Uterus (tissue), 4 donors: Measurements from ENCODE around the gene STK39. TPM values are rescaled to one million over a fixed set of nuclear protein-coding genes. Genes with fewer than 3 reads are reported as not detected.

Source experiments
- DNase-seq, 2 donors: peaks; one replicate each; pipeline ENCODE4 v3.0.0-alpha.2; 2019 to 2020
- H3K27ac ChIP-seq, 2 donors: fragments of 200-600 bp; sonication (generic); 1 replicate in 1 of 2; 2 replicates in 1 of 2; pipeline ENCODE4 v1.5.1; 2016 to 2018
- H3K27me3 ChIP-seq, 2 donors: fragments of 200-600 bp; sonication (generic); one replicate each; pipeline ENCODE4 v1.5.1; 2018 to 2019; ENCODE audit warnings: control low read depth in 1 of 2
- H3K36me3 ChIP-seq, 2 donors: fragments of 200-600 bp; sonication (generic); one replicate each; pipeline ENCODE4 v1.5.1; 2019; ENCODE audit warnings: control low read depth in 1 of 2
- H3K4me1 ChIP-seq, 2 donors: fragments of 200-600 bp; sonication (generic); one replicate each; pipeline ENCODE4 v1.5.1; 2018 to 2019; ENCODE audit warnings: control low read depth in 1 of 2
- H3K4me3 ChIP-seq, 2 donors: fragments of 200-600 bp; sonication (generic); 1 replicate in 1 of 2; 2 replicates in 1 of 2; pipeline ENCODE4 v1.5.1; 2018 to 2019; ENCODE audit warnings: mild to moderate bottlenecking in 1 of 2
- H3K9me3 ChIP-seq, 2 donors: fragments of 200-600 bp; sonication (generic); one replicate each; pipeline ENCODE4 v1.5.1; 2019; ENCODE audit warnings: control low read depth in 1 of 2
- CTCF ChIP-seq, 4 experiments: fragments of 200-600 bp in 2 of 4; fragments of 450-650 bp in 2 of 4; sonication (generic) in 2 of 4; IDR thresholded peaks; one replicate each; pipeline ENCODE4 v1.5.1; 2016 to 2019; ENCODE audit warnings: antibody characterized with exemption in 4 of 4, mild to moderate bottlenecking in 2 of 4, moderate library complexity in 1 of 4
- POLR2A ChIP-seq, 2 donors: fragments of 450-650 bp; IDR thresholded peaks; one replicate each; pipeline ENCODE4 v1.6.1; 2016; ENCODE audit warnings: antibody characterized with exemption in 2 of 2, mild to moderate bottlenecking in 1 of 2, moderate library complexity in 1 of 2
- intact Hi-C: fragments of 100-400 bp; cut with DNase I; formaldehyde crosslinking; loops from one replicate; pipeline ENCODE4 v1.15.1; 2023; ENCODE audit warnings: low total_unique reads
- total RNA-seq, 4 donors: library from RNA; depleted of rRNA in 3 of 4; stranded (reverse); fragments of >200 nt in 3 of 4; gene quantifications; one replicate each; pipeline versions ENCODE4 v1.1.0 to v1.2.4, GENCODE V29; 2014 to 2023
- donor health status: DM: yes; HTN: yes; CAD: no.

Gene STK39
- total RNA-seq, 4 donors from 2014 or later: 5.0 to 23.6 (median 9.8) TPM

DNA sequence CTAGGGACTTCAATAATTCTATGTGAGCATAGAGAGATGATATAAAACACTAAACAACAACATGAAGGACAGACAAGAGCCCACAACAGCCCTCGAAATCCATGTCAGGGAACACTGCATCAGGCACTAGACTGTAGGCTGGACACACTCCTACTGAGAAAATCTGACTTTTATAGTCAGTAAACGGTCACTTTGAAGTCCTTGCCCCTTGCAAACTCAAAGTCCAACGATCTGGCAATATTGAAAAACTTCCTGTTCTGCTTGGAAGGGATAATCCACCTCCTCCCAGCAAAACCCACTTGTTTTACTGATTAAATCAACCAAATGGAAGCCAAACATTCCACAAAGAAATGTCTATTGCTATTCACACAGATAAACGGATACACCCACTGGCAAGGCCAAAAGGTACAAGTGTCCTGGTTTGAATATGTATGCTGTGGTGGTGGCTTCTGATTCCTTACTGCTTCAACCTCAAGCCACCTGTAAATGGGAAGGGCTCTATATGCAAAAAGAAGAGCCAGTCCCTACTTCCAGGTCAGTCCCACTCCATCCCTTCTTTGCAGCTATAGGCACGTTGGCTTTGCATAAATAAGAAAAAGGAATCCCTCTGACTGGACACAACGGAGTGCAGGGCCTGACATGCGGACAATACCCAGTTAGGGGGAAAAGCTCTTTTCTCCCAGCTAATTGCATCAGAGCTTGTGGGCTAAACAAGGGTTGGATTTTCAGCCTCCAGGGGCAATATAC is 56.6 kb downstream of the STK39 start:
- no peaks in the 10 kb centered on the region for H3K27me3 ChIP-seq
- TF ChIP-seq POLR2A (IDR thresholded peaks at IDR 0.05) (no peak), CTCF (IDR thresholded peaks at IDR 0.05) (no peak)
- DNase-seq: no peak
- no peaks in the 10 kb centered on the region for H3K9me3 ChIP-seq
- H3K27ac ChIP-seq: no peak overlapping the region
- no peaks in the 10 kb centered on the region for H3K4me1 ChIP-seq
- no peaks in the 10 kb centered on the region for H3K36me3 ChIP-seq
- H3K4me3 ChIP-seq: no peak overlapping the region
- intact Hi-C loops: no loop called here

DNA sequence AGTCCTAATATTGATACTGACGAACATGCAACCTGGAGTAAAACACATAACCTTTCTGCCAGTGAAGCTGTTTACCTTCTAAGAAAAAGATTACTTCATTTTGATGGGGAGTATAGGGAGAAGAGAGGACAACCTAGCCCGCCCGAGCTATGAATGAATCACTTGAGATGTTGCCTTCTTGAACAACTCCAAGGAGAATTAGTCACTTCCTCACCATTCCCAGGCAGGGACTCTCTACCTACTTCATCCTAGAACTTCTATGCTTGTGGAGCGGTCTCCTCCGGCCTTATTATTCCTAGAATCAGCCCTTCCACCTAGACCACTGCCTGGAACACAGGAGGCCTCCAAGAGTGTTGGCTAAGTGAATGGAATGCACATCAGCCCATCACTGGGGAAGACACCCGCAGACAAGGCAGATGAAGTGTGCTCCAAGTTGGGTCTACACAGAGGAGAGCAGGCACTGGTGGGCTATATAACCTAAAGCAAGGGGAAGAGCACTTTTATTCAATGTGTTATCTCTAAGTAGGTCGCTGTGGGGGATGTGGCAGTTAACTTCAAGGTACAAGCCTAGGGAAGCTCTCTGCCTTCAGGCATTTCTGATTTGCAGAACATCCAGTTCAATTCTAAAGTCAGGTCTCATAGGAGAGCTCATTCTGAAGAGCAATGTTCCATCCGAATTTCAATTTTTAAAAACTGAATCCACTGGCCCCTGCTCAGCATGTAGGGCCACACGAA is 57.4 kb downstream of the STK39 start:
- H3K27me3 ChIP-seq: no peaks in the 10 kb centered on the region
- H3K27ac ChIP-seq: no peak overlapping the region
- DNase-seq: no peak
- H3K4me1 ChIP-seq: no peaks in the 10 kb centered on the region
- H3K4me3 ChIP-seq: no peak overlapping the region
- no peaks in the 10 kb centered on the region for H3K36me3 ChIP-seq
- TF ChIP-seq POLR2A (IDR thresholded peaks at IDR 0.05) (no peak), CTCF (IDR thresholded peaks at IDR 0.05) (no peak)
- no peaks in the 10 kb centered on the region for H3K9me3 ChIP-seq
- intact Hi-C loops: no loop called here

DNA sequence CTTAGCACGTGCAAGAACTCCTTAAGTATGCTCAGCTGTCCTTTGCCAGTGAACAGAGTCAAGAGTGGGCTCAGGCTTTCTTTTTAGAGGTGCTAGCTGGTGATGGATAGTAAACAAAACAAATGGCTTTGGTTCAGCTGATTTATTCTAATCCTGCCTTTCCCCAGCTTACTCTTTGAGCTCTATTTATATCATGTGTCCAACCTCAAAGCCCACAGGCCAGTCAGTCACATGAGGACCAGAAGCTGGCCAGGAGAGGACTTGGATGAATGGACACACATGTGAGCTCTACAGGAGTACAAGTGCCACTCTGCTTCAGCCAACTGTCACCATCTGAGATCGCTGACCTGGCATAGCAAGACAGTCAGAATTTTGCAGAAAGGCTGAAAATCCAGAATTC is 59.4 kb downstream of the STK39 start:
- H3K4me1 ChIP-seq: no peaks in the 10 kb centered on the region
- intact Hi-C loops: no loop called here
- H3K36me3 ChIP-seq: no peaks in the 10 kb centered on the region
- TF ChIP-seq CTCF (IDR thresholded peaks at IDR 0.05) (no peak), POLR2A (IDR thresholded peaks at IDR 0.05) (no peak)
- no peak overlapping the region for H3K27ac ChIP-seq
- H3K9me3 ChIP-seq: no peaks in the 10 kb centered on the region
- DNase-seq: no peak
- H3K4me3 ChIP-seq: no peak overlapping the region
- no peaks in the 10 kb centered on the region for H3K27me3 ChIP-seq

DNA sequence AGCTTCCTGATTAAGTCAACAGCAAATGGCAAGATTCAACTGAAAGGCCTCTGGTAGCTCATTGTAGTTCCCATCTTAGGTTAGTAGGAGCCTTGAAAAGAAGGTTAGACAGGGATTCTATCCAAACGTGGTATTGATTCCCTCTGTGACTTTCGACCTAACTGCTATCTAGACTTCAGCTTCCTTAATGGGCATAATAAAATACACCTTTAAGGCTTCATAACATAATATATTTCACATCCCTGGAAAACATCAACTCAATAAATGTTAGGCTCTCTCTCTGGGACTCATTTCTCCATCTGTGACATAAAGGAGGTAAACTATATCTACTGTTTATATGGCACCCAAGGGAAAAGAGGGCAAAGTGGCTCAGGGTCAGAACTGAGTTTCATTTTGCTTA is 60.9 kb downstream of the STK39 start:
- intact Hi-C loops: no loop called here
- no peak for DNase-seq
- Histone ChIP-seq H3K36me3 (no peaks in the 10 kb centered on the region), H3K27me3 (no peaks in the 10 kb centered on the region), H3K9me3 (no peaks in the 10 kb centered on the region), H3K4me3 (no peak overlapping the region), H3K4me1 (no peaks in the 10 kb centered on the region), H3K27ac (no peak overlapping the region)
- TF ChIP-seq POLR2A (IDR thresholded peaks at IDR 0.05) (no peak), CTCF (IDR thresholded peaks at IDR 0.05) (no peak)

GRCh38 chr2:168185583-168186274 is 61.7 kb downstream of the STK39 start:
- H3K4me3 ChIP-seq: no peak overlapping the region
- H3K4me1 ChIP-seq: no peaks in the 10 kb centered on the region
- no peaks in the 10 kb centered on the region for H3K9me3 ChIP-seq
- no peaks in the 10 kb centered on the region for H3K36me3 ChIP-seq
- no peak for DNase-seq
- TF ChIP-seq POLR2A (IDR thresholded peaks at IDR 0.05) (no peak), CTCF (IDR thresholded peaks at IDR 0.05) (no peak)
- intact Hi-C loops: no loop called here
- no peaks in the 10 kb centered on the region for H3K27me3 ChIP-seq
- H3K27ac ChIP-seq: no peak overlapping the region
